ENCODE measurements around the gene RYR2. TPM values are rescaled to one million over a fixed set of nuclear protein-coding genes. Genes with fewer than 3 reads are reported as not detected.

Gene RYR2
- polyA plus RNA-seq, 1 of the 3 experiments (the other 2 are of a cell fraction): under 0.01 TPM

- no peak overlapping the region for H3K27ac ChIP-seq (ENCODE audit: low read depth in 2 of 2, low read length in 1 of 2)
- no peak overlapping the region for H3K4me3 ChIP-seq (ENCODE audit: low read depth in 2 of 2, low read length in 1 of 2)
- no peak overlapping the region for H2AFZ ChIP-seq (ENCODE audit: low read depth)
- CTCF ChIA-PET: interaction anchor here (0.5 to 8.8 kb wide), 5 partner anchors 7 to 1524 kb away, joined by 3 to 126 read pairs (median 3); no protein-coding TSS in a partner anchor
- no peak for TF ChIP-seq NRF1 (IDR thresholded peaks at IDR 0.05; ENCODE audit: low read depth, low read length)
- TF ChIP-seq MEF2A (IDR thresholded peaks at IDR 0.05; ENCODE audit: borderline replicate concordance, low read depth): no peak
- TF ChIP-seq JUND (IDR thresholded peaks at IDR 0.05): no peak
- TF ChIP-seq GATA2 (CRISPR knock-in tag; IDR thresholded peaks at IDR 0.05): 0 out of 2 replicates have a peak, but pooled peaks have one; percentile 6
- TF ChIP-seq RCOR1 (IDR thresholded peaks at IDR 0.05; ENCODE audit: low read length): no peak
- no peak for TF ChIP-seq FOXM1 (IDR thresholded peaks at IDR 0.05; ENCODE audit: low read depth)
- TF ChIP-seq FOXJ3 (CRISPR knock-in tag; IDR thresholded peaks at IDR 0.05): no peak
- no peaks in the 10 kb centered on the region for H3K27me3 ChIP-seq (ENCODE audit: insufficient read depth)
- no peaks in the 10 kb centered on the region for H3F3A ChIP-seq (replicated peaks; ENCODE audit: insufficient read depth)
- 46% methylated on average over 4 of the region's 4 CpGs for WGBS (ENCODE audit: low lambda C conversion rate)
- no peak overlapping the region for H3K4me2 ChIP-seq
- H3K9me3 ChIP-seq: no peaks in the 10 kb centered on the region
- POLR2A ChIA-PET: no interaction called here
- DNase-seq: no peak
- peaks cover 0 to 2% of the 10 kb centered on the region in 2 experiments; a peak in 2 of 4 replicates for H3K4me1 ChIP-seq (ENCODE audit: control insufficient read depth in 1 of 2, insufficient read depth in 2 of 2, low read depth in 1 of 2, low read length in 1 of 2)
- no peaks in the 10 kb centered on the region for H3K79me2 ChIP-seq (ENCODE audit: insufficient read depth)
- no peaks in the 10 kb centered on the region for H3K36me3 ChIP-seq (replicated peaks in 1 of 2; ENCODE audit: control insufficient read depth in 1 of 2, insufficient read depth in 2 of 2, low read length in 1 of 2)
- H3K9ac ChIP-seq: no peak overlapping the region
- H4K20me1 ChIP-seq (ENCODE audit: insufficient read depth): no peaks in the 10 kb centered on the region
- no peaks in the 10 kb centered on the region for H3K9me2 ChIP-seq
Measured at GRCh38 chr1:237858992-237859391, 817.0 kb downstream of the RYR2 start.

- H3K36me3 ChIP-seq (replicated peaks in 1 of 2; ENCODE audit: control insufficient read depth in 1 of 2, insufficient read depth in 2 of 2, low read length in 1 of 2): no peaks in the 10 kb centered on the region
- CTCF ChIA-PET: interaction anchor here (8.8 kb wide), 1 partner anchor 10 kb away, joined by 126 read pairs; no protein-coding TSS in a partner anchor
- no peak overlapping the region for H3K4me2 ChIP-seq
- H3K9me3 ChIP-seq: no peaks in the 10 kb centered on the region
- H3K9ac ChIP-seq: no peak overlapping the region
- TF ChIP-seq MEF2A (IDR thresholded peaks at IDR 0.05; ENCODE audit: borderline replicate concordance, low read depth): no peak
- TF ChIP-seq RXRA (IDR thresholded peaks at IDR 0.05; ENCODE audit: borderline replicate concordance, low read depth): no peak
- no peak for TF ChIP-seq ELF1 (IDR thresholded peaks at IDR 0.05)
- TF ChIP-seq, protein P1, sequence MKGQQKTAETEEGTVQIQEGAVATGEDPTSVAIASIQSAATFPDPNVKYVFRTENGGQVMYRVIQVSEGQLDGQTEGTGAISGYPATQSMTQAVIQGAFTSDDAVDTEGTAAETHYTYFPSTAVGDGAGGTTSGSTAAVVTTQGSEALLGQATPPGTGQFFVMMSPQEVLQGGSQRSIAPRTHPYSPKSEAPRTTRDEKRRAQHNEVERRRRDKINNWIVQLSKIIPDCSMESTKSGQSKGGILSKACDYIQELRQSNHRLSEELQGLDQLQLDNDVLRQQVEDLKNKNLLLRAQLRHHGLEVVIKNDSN (IDR thresholded peaks at IDR 0.05; ENCODE audit: borderline replicate concordance, low read depth): no peak
- no peak for TF ChIP-seq TAF1 (IDR thresholded peaks at IDR 0.05; ENCODE audit: borderline replicate concordance, low read depth, low read length)
- TF ChIP-seq RCOR1 (IDR thresholded peaks at IDR 0.05; ENCODE audit: low read length): no peak
- no peak for TF ChIP-seq CHD2 (IDR thresholded peaks at IDR 0.05; ENCODE audit: low read length, partially characterized antibody)
- H3K4me3 ChIP-seq (ENCODE audit: low read depth in 2 of 2, low read length in 1 of 2): no peak overlapping the region
- H3K27ac ChIP-seq (ENCODE audit: low read depth in 2 of 2, low read length in 1 of 2): no peak overlapping the region
- no peaks in the 10 kb centered on the region for H3K79me2 ChIP-seq (ENCODE audit: insufficient read depth)
- DNase-seq: no peak
- H4K20me1 ChIP-seq (ENCODE audit: insufficient read depth): no peaks in the 10 kb centered on the region
- POLR2A ChIA-PET: no interaction called here
- H3K9me2 ChIP-seq: no peaks in the 10 kb centered on the region
- 79% methylated on average over 8 of the region's 8 CpGs for WGBS (ENCODE audit: low lambda C conversion rate)
- no peaks in the 10 kb centered on the region for H3F3A ChIP-seq (replicated peaks; ENCODE audit: insufficient read depth)
- no peak overlapping the region for H2AFZ ChIP-seq (ENCODE audit: low read depth)
- peaks cover 0 to 9% of the 10 kb centered on the region in 2 experiments; a peak in 2 of 4 replicates for H3K4me1 ChIP-seq (ENCODE audit: control insufficient read depth in 1 of 2, insufficient read depth in 2 of 2, low read depth in 1 of 2, low read length in 1 of 2)
- no peaks in the 10 kb centered on the region for H3K27me3 ChIP-seq (ENCODE audit: insufficient read depth)
Measured at GRCh38 chr1:237861944-237862343, 820.0 kb downstream of the RYR2 start.

DNA sequence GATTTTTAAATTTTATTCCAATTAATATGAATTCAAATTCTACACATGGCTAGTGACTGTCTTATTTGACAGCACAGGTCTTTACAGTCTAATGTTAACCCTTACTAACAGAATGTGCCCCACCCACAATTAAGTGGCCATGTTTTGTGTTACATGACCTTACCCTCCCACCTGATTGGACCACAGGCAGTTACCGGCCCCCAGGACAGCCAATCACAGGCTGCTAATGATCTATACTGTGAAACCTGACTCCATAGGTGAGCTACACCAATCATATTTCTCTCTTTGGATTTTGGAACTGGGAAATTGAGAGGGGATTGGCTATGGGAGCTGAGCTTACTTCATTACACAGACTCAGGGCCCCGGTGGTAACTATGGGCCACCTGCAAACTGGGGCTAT lies 821.2 kb downstream of the RYR2 start:
- H3K27me3 ChIP-seq (ENCODE audit: insufficient read depth): no peaks in the 10 kb centered on the region
- no peak overlapping the region for H3K4me2 ChIP-seq
- H2AFZ ChIP-seq (ENCODE audit: low read depth): no peak overlapping the region
- H3F3A ChIP-seq (replicated peaks; ENCODE audit: insufficient read depth): no peaks in the 10 kb centered on the region
- CTCF ChIA-PET: interaction anchor here (0.7 to 8.8 kb wide), 28 partner anchors 11 to 1971 kb away, joined by 3 to 126 read pairs (median 4); partner anchors contain the start of gene ZP4
- no peaks in the 10 kb centered on the region for H3K79me2 ChIP-seq (ENCODE audit: insufficient read depth)
- whole genome bisulfite sequencing (ENCODE audit: low lambda C conversion rate): 77% methylated on average over 2 of the region's 2 CpGs
- DNase-seq: no peak
- no peaks in the 10 kb centered on the region for H3K9me3 ChIP-seq
- peaks cover 0 to 9% of the 10 kb centered on the region in 2 experiments; a peak in 2 of 4 replicates for H3K4me1 ChIP-seq (ENCODE audit: control insufficient read depth in 1 of 2, insufficient read depth in 2 of 2, low read depth in 1 of 2, low read length in 1 of 2)
- no peaks in the 10 kb centered on the region for H4K20me1 ChIP-seq (ENCODE audit: insufficient read depth)
- no peaks in the 10 kb centered on the region for H3K9me2 ChIP-seq
- no peaks in the 10 kb centered on the region for H3K36me3 ChIP-seq (replicated peaks in 1 of 2; ENCODE audit: control insufficient read depth in 1 of 2, insufficient read depth in 2 of 2, low read length in 1 of 2)
- no peak overlapping the region for H3K27ac ChIP-seq (ENCODE audit: low read depth in 2 of 2, low read length in 1 of 2)
- H3K4me3 ChIP-seq (ENCODE audit: low read depth in 2 of 2, low read length in 1 of 2): no peak overlapping the region
- H3K9ac ChIP-seq: no peak overlapping the region
- POLR2A ChIA-PET: no interaction called here
- TF ChIP-seq EP300 (IDR thresholded peaks at IDR 0.05; ENCODE audit: borderline replicate concordance in 1 of 2, low read depth in 1 of 2, low read length in 1 of 2) (no peak), RFX5 (IDR thresholded peaks at IDR 0.05; ENCODE audit: low read length) (no peak), RCOR1 (IDR thresholded peaks at IDR 0.05; ENCODE audit: low read length) (no peak), EZH2phosphoT487 (IDR thresholded peaks at IDR 0.05; ENCODE audit: borderline replicate concordance, low read depth) (no peak), POLR2AphosphoS5 (IDR thresholded peaks at IDR 0.05; ENCODE audit: low read depth, low read length) (no peak), REST (IDR thresholded peaks at IDR 0.05; ENCODE audit: low read depth, low read length) (no peak), TAF1 (IDR thresholded peaks at IDR 0.05; ENCODE audit: borderline replicate concordance, low read depth, low read length) (no peak), CHD2 (IDR thresholded peaks at IDR 0.05; ENCODE audit: low read length, partially characterized antibody) (no peak), FOSL2 (IDR thresholded peaks at IDR 0.05; ENCODE audit: borderline replicate concordance, low read depth) (no peak), NRF1 (IDR thresholded peaks at IDR 0.05; ENCODE audit: low read depth, low read length) (no peak), FOXJ3 (CRISPR knock-in tag; IDR thresholded peaks at IDR 0.05) (no peak), ELF1 (IDR thresholded peaks at IDR 0.05) (no peak)

Data from SK-N-SH (cell line).